ENCODE measurements around the gene EZR.
A peak's percentile ranks its signal among the peaks of the same experiment; 100 is the strongest.
"Not testable (repeated sequence)": the region's sequence is repeated elsewhere in the genome, so short reads cannot be mapped to it uniquely, and the experiment has no call there.

EZR gene

DNA sequence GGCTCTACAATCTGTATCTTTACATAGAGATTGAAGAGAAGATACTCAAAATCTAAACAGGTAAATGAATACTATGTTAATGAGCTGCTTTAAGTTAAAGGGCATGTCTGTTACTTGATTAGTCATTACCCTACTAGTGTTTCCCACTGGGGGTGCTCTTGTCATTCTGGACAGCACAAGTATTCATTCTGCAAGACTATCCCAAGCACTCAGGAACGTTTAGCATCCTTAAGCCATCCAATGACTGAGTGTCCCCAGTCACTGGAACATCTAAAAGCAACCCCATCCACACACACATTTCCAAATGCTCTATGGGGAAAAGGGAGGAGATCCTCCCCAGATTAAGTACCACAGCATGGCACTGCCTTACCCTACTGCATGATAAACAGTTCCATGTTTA lies 25.7 kb downstream of the EZR start:
- peak; percentile 72 for DNase-seq

GRCh38 chr6:158792505-158792904 lies 26.7 kb downstream of the EZR start:
- not testable (repeated sequence) for DNase-seq

GRCh38 chr6:158791274-158791855 lies 27.8 kb downstream of the EZR start:
- no peak for DNase-seq

DNA sequence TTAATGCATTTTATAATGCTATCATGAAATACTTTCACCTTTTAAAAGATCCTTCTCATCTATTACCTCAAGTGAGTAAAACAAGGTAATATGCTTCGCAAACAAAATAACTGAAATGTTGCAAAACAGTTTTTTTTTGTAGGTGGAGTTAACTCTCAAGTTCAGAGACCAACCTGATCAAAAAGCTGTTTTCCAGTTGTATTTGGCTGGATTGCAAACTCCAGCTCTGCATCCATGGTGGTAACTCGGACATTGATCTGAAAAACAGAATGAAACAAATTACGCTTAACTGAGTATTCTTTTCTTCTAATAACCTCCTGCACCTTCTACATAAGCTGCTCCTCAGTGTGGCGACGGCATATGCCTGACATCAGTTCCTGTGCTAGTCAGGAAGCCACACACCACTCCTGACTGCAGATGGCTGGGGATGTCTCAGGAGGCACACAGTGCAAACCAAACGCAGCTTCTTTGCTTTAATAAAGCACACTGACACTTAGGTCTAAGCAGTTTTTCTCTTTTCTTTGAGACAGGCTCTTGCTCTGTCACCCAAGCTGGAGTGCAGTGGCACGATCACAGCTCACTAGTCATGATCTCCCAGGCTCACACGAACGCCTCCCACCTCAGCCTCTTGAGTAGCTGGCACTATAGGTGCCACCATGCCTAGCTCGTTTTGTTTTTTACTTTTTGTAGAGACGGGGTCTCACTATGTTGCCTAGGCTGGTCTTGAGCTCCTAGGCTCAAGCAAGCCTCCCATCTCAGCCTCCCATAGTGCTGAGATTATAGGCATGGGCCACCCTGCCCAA lies 29.9 kb downstream of the EZR start:
- peak; percentile 61 for DNase-seq

GRCh38 chr6:158787395-158787794 lies 31.8 kb downstream of the EZR start:
- DNase-seq = no peak

GRCh38 chr6:158786645-158787304 lies 32.4 kb downstream of the EZR start:
- DNase-seq = no peak

GRCh38 chr6:158785036-158785435 lies 34.1 kb downstream of the EZR start:
- DNase-seq = no peak

GRCh38 chr6:158784505-158784904 lies 34.7 kb downstream of the EZR start:
- DNase-seq = no peak

GRCh38 chr6:158783851-158784250 lies 35.3 kb downstream of the EZR start:
- no peak for DNase-seq

DNA sequence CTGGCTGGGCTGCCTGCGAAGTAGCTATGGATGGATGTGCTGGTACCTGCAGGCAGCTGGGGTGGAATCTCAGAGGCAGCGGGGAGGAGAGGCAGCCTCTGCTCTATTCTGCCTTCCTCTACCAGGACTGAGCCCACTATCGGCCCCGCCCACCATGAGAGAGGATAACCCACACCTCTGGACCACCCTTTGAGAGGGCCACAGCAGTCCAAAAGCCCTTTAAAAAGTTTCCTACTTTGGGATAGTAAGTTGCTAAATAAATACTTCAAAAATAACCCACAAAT lies 36.1 kb downstream of the EZR start:
- no peak for DNase-seq

DNA sequence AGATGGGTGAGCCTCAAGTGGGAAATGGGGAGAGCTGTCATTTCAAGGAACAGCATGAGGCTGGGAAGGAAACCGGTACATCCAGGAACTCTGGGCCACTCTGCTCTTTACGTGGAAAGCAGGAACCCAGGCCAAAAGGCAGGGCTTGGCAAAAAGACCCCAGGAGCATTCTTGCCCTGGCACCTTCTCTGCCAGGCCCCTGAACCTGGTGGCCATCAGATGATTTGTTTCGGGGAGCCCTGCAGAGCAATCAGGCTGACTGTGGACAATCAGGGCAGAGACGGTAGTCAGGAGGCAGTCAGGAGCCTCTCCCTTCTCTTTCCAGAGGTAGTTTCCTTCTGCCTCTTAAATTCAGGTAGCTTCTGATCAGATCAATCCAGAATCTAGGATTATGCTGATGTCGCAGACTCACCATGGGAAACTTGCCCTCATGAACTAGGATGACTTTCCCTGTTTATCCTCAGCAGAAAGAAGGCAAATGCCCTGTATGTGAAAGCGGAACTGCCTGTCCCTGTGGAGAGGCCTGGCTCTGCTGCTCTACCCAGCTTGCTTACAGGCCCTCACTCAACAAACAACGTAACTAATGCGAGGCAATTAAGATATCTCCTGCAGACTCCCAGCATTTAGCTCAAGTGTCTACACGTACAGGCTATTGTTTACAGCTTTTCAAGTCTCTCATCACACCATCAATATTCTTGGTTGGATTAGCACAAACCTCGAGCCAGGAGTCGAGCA lies 36.6 kb downstream of the EZR start:
- DNase-seq = no peak

- no peak for DNase-seq
Observed at GRCh38 chr6:158781692-158782373, 37.3 kb downstream of the EZR start.

- no peak for DNase-seq
Observed at GRCh38 chr6:158780988-158781691, 38.0 kb downstream of the EZR start.

- DNase-seq = no peak
Observed at GRCh38 chr6:158780246-158780884, 38.8 kb downstream of the EZR start.

- DNase-seq = no peak
Observed at GRCh38 chr6:158778005-158778527, 41.1 kb downstream of the EZR start.

GRCh38 chr6:158777510-158777909 lies 41.7 kb downstream of the EZR start:
- no peak for DNase-seq

DNA sequence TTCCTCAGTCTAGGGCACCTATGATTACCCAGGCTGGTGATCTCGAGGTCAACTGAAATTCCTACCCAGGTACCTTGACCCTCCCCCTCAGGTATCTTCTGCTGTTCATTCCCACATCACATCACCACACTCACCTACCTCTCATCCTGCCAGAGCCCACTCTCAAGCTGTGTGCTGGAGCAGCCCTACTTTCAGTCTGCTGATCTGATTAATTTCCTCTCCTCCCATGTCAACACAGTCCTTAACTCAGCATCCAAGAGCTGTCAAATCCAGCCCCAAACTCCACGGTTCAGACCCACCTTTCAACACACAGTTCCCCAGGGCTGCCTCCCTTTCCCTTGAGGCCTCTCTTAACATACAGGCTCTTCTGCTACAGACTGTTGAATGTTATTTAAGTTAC lies 42.4 kb downstream of the EZR start:
- DNase-seq = no peak

GRCh38 chr6:158775832-158776231 lies 43.3 kb downstream of the EZR start:
- DNase-seq = no peak

- DNase-seq = no peak
Observed at GRCh38 chr6:158774717-158775449, 44.3 kb downstream of the EZR start.

GRCh38 chr6:158773581-158774449 lies 45.4 kb downstream of the EZR start:
- no peak for DNase-seq

All from hematopoietic multipotent progenitor cell treated with erythropoietin and hydrocortisone succinate and interleukin-3 and kit ligand, for 4 days (in vitro differentiated cells).